GM12875 (cell line): ENCODE measurements around the gene SLC34A1.

Experiments used
- H3K4me3 ChIP-seq: one replicate; pipeline ENCODE4 v1.5.1; 2011; ENCODE audit warnings: low read depth, low read length, control low read depth
- CTCF ChIP-seq: IDR thresholded peaks from 2 replicates; pipeline ENCODE4 v1.5.1; 2011; ENCODE audit warnings: low read depth, mild to moderate bottlenecking, control low read depth, inconsistent platforms, low read length, moderate library complexity, borderline replicate concordance; ENCODE audit not compliant: insufficient read depth

SLC34A1 gene

GRCh38 chr5:177384134-177384533 lies at the start of gene SLC34A1:
TSS of gene SLC34A1 (plus strand) at chr5:177384434. CDS start at chr5:177385742, 1,308 bp downstream.
- H3K4me3 ChIP-seq: no peak within 1 kb of the TSS
- TF ChIP-seq CTCF: no peak

- no peak overlapping the region for H3K4me3 ChIP-seq
- no peak for TF ChIP-seq CTCF
Measured at GRCh38 chr5:177334781-177335700, 49.2 kb upstream of the SLC34A1 start.

GRCh38 chr5:177335701-177336065 lies 48.6 kb upstream of the SLC34A1 start:
- no peak for TF ChIP-seq CTCF
- H3K4me3 ChIP-seq: no peak overlapping the region

GRCh38 chr5:177336112-177336511 lies 48.1 kb upstream of the SLC34A1 start:
- 0 out of 2 replicates have a peak, but pooled peaks have one; percentile 28 for TF ChIP-seq CTCF
- H3K4me3 ChIP-seq: no peak overlapping the region

GRCh38 chr5:177336603-177337494 lies 47.4 kb upstream of the SLC34A1 start:
- no peak overlapping the region for H3K4me3 ChIP-seq
- TF ChIP-seq CTCF: no peak

- H3K4me3 ChIP-seq: no peak overlapping the region
- no peak for TF ChIP-seq CTCF
Measured at GRCh38 chr5:177338251-177339106, 45.8 kb upstream of the SLC34A1 start.
